Kidney (tissue), 14 donors: ENCODE measurements around the gene TENT5C. TPM values are rescaled to one million over a fixed set of nuclear protein-coding genes. Genes with fewer than 3 reads are reported as not detected.
A peak's percentile ranks its signal among the peaks of the same experiment; 100 is the strongest.

Experiments used
- DNase-seq, 5 donors: peaks; one replicate each; pipeline ENCODE4 v3.0.0-alpha.2; 2013 to 2020
- FAIRE-seq: peaks from 2 replicates; lab custom pipeline; 2012; peaks lifted over from hg19 to GRCh38; lab: Jason Lieb, UNC
- H3K27ac ChIP-seq, 2 donors: one replicate each; pipeline ENCODE4 v1.7.0; 2013; ENCODE audit warnings: low read depth in 2 of 2, low read length in 2 of 2, inconsistent platforms in 1 of 2
- H3K27me3 ChIP-seq: one replicate; pipeline ENCODE4 v1.7.1; 2013; ENCODE audit warnings: low read length, inconsistent platforms; ENCODE audit not compliant: control insufficient read depth, insufficient read depth
- H3K36me3 ChIP-seq, 3 donors: one replicate each; pipeline versions ENCODE4 v1.7.0 to v1.7.1; 2013; ENCODE audit warnings: low read length in 3 of 3, control low read depth in 1 of 3, inconsistent platforms in 1 of 3; ENCODE audit not compliant: insufficient read depth in 3 of 3, control insufficient read depth in 2 of 3
- H3K4me1 ChIP-seq, 3 donors: one replicate each; pipeline versions ENCODE4 v1.7.0 to v1.7.1; 2013; ENCODE audit warnings: low read length in 3 of 3, inconsistent platforms in 1 of 3, low read depth in 1 of 3; ENCODE audit not compliant: control insufficient read depth in 2 of 3, insufficient read depth in 2 of 3
- H3K4me3 ChIP-seq, 3 donors: one replicate each; pipeline versions ENCODE4 v1.7.0 to v1.8.1; 2013; ENCODE audit warnings: low read length in 3 of 3, control low read depth in 1 of 3, inconsistent platforms in 1 of 3
- H3K9ac ChIP-seq, 3 donors: one replicate each; pipeline versions ENCODE4 v1.7.0 to v1.7.1; 2013; ENCODE audit warnings: low read length in 3 of 3, control low read depth in 1 of 3, inconsistent platforms in 1 of 3
- H3K9me3 ChIP-seq, 3 donors: one replicate each; pipeline versions ENCODE4 v1.7.0 to v1.7.1; 2013; ENCODE audit warnings: low read length in 3 of 3, control low read depth in 1 of 3, inconsistent platforms in 1 of 3; ENCODE audit not compliant: control insufficient read depth in 2 of 3, insufficient read depth in 1 of 3
- CTCF ChIP-seq: IDR thresholded peaks from 3 replicates; pipeline ENCODE4 v1.5.1; 2012; ENCODE audit warnings: mild to moderate bottlenecking, moderate library complexity, borderline replicate concordance; ENCODE audit not compliant: insufficient read depth; ENCODE audit errors: extremely low read depth
- intact Hi-C: fragments of 100-400 bp; cut with DNase I; formaldehyde crosslinking; loops from one replicate; pipeline ENCODE4 v1.11.1; 2022
- polyA plus RNA-seq: library from polyadenylated mRNA; stranded (reverse); fragments of 350-450 nt; fragmentation: Illumina TruSeq; extraction: RNeasy Lipid Tissue Mini Kit (QIAGEN cat#74804); gene quantifications from one replicate; pipeline ENCODE4 v1.2.3, GENCODE V29; 2014; ENCODE audit warnings: low read depth, low replicate concordance; ENCODE audit not compliant: insufficient read depth
- total RNA-seq: library from RNA; stranded (reverse); fragmentation: NEBNext Ultra II Directional; extraction: Animal tissue kit (Norgen Biotek cat#: 25700); gene quantifications from one replicate; pipeline ENCODE4 v1.2.1, GENCODE V29; 2021
- donor health status: control.
- donor health status: control.
- donor health status: control.
- donor health status: control.
- donor health status: control.
- donor health status: DM: yes; HTN: yes; CAD: no.
- donor health status: Normal renal cell carcinoma (clear cell type).

TENT5C gene
- total and polyA plus RNA-seq, 2 donors from 2014 or later: 6.1 to 22.2 TPM

DNA sequence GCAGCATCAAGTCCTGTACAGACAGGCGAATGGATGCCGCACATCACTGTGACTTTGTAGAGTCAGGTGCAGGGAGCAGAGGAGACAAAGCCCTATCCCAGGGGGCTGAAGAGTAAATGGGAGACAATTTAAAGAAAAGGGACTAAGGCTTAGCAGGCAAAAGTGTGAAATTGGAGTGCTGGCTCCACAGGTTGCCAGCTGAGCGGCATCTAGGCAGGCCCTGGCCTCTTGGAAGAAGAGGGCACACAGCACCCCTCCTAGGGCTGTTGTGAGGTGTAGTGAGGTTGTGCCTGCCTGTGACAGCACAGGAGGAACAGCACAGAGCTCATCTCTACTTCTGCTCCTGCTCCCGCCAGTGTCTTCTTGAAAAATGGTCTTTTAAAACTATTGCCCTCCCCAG is 47.3 kb downstream of the TENT5C start:
- DNase-seq (no peak), FAIRE-seq (no peak)
- H3K9me3 ChIP-seq: no peaks in the 10 kb centered on the region
- no peak overlapping the region for H3K9ac ChIP-seq
- H3K36me3 ChIP-seq: no peaks in the 10 kb centered on the region
- intact Hi-C loops: no loop called here
- no peak overlapping the region for H3K27ac ChIP-seq
- H3K4me1 ChIP-seq: no peaks in the 10 kb centered on the region
- H3K4me3 ChIP-seq: no peak overlapping the region
- no peak for TF ChIP-seq CTCF
- H3K27me3 ChIP-seq: no peaks in the 10 kb centered on the region

- no peak for TF ChIP-seq CTCF
- H3K27me3 ChIP-seq: no peaks in the 10 kb centered on the region
- DNase-seq: no peak
- H3K4me3 ChIP-seq: no peak overlapping the region
- no peaks in the 10 kb centered on the region for H3K4me1 ChIP-seq
- H3K9ac ChIP-seq: no peak overlapping the region
- H3K27ac ChIP-seq: no peak overlapping the region
- intact Hi-C loops: no loop called here
- no peaks in the 10 kb centered on the region for H3K9me3 ChIP-seq
- H3K36me3 ChIP-seq: no peaks in the 10 kb centered on the region
- FAIRE-seq: no peak
Measured at GRCh38 chr1:117653732-117654492, 48.1 kb downstream of the TENT5C start.

- Histone ChIP-seq H3K9me3 (no peaks in the 10 kb centered on the region), H3K36me3 (no peaks in the 10 kb centered on the region), H3K4me1 (no peaks in the 10 kb centered on the region), H3K27ac (no peak overlapping the region), H3K9ac (no peak overlapping the region), H3K27me3 (no peaks in the 10 kb centered on the region), H3K4me3 (no peak overlapping the region)
- FAIRE-seq: no peak
- TF ChIP-seq CTCF: no peak
- intact Hi-C loops: no loop called here
- peak in 2 of 5 donors; percentile 18 for DNase-seq
Measured at GRCh38 chr1:117654493-117655219, 48.8 kb downstream of the TENT5C start.
